Measurements from ENCODE around the gene SDK2.

The SDK2 gene

DNA sequence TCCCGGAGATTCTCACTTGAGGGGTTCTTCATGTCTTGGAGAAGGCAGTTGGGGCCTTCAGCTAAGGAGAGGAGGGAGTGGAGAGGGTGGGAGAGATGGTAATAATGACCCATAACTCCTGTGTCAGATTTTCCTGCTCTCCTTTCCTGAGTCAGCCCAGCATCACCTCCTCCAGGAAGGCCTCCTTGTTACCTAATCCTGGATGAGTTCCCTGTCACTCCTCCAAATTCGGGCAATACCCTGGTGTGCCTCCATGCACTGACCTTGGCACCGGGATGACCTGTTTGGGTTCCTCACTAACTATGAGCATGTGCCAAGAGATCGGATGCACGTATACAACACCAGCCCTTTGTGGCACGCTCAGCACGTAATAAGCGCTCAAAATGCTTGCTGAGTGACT, 38.8 kb downstream of the SDK2 start:
- no peak for DNase-seq

DNA sequence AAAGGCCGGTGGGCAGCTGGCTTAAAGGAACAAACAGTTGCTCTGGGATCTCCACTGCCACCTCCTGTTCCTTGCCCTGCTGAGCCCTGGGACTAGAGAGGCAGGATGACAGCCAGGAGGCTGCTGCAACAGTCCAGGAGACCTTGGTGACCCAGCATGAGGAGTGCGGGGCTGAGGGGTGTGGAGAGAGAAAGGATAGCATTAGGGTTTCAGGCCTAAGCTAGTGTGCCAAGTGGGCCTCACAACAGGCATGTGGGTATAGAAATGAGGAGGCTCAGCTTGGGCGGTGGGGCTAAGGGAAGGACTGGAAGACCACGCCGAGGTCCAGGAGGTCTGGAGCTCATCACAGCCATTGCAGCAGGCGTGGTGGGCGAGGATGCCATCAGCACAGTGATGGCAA, 39.8 kb downstream of the SDK2 start:
- DNase-seq: no peak

GRCh38 chr17:73603971-73604370, 40.3 kb downstream of the SDK2 start:
- DNase-seq: no peak

DNA sequence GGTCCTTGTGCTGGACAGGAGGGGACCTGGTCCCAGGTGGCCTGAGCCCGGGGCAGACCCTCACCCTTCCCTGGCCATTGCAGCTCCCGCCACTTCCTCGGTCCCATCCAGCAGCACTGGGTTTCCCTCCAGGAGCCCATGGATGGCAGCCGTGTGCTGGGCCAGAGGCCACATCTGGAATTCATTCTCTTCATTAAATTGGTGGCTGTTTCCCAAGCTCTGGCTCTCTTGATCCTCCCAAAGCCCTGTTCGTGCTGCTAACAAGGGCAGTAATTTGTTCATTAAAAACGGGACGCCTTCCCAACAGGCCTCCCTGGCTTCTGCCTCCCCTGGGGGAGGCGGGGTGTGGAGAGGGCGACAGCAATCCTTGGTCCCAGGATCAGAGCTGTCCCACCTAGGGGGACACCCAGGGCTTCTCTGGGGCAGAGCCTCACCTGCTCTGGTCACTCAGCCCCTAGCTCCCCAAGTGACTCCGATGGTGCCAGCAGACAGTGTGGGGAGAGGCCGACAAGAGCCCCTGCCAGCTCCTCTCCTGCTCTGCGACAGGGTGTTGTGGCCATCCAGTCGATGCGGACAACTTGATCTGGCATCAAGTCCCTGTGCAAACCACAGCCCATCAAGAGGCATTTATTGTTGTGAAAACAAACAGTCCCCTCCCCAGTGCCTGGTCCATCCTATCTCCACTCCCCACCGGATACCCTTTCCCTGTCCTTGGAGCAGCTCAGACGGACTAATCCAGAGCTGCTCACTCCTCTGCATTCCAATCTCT, 44.0 kb downstream of the SDK2 start:
- no peak for DNase-seq

- no peak for DNase-seq
Observed at GRCh38 chr17:73599599-73599998, 44.6 kb downstream of the SDK2 start.

- DNase-seq: no peak
Observed at GRCh38 chr17:73598212-73598611, 46.0 kb downstream of the SDK2 start.

DNA sequence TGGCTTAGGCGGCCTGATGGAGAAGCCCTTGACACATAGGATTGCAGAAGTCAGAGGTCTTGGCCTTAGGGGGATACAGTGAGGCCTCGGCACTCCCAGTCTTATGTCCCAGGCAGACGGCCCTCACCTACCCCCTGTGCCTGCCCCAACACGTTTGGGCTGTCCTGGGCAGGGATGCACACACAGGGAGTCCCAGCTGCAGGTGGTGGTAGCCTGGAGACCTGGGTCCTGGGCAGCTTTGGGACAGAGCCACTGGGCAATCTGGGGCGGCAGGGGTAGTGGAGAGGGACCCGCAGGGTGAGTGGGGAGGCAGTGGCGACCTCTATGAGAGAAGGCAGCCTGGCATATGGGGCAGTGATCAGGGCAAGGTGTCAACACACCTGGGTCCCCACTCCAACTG, 48.3 kb downstream of the SDK2 start:
- no peak for DNase-seq

DNA sequence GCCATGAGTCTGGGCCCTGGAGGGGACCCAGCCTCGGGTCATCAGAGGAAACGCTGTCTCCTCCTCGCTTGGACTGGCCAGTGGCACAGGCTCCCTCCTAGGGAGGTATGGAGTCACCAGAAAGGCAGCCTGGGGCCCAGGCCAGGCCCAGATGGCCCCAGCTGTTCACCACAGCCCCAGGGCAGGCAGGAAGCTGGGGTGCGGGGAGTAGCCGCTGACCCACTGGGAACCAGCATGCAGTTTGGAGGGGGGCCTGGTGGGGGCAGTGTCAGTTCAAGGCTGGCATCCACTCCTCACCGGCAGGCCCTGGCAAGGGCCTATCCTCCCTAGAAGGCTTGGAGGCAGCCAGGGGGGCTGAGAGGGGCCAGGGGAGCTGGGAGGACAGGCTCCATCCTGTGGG, 48.8 kb downstream of the SDK2 start:
- no peak for DNase-seq

GRCh38 chr17:73595068-73595467, 49.2 kb downstream of the SDK2 start:
- no peak for DNase-seq

DNA sequence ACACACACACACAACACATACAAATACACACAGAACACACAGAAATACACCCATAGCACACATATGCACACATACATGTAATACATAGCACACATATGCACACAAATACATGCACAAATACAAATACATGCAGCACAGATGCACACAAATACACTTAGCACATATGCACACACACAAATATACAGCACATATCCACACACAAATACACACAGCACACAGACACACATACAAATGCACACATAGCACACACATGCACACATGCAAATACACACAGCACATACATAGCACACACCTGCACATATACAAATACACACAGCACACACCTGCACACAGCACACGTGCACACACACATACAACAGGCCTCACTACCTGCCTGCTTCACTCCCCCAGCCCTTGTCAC, 49.6 kb downstream of the SDK2 start:
- no peak for DNase-seq

DNA sequence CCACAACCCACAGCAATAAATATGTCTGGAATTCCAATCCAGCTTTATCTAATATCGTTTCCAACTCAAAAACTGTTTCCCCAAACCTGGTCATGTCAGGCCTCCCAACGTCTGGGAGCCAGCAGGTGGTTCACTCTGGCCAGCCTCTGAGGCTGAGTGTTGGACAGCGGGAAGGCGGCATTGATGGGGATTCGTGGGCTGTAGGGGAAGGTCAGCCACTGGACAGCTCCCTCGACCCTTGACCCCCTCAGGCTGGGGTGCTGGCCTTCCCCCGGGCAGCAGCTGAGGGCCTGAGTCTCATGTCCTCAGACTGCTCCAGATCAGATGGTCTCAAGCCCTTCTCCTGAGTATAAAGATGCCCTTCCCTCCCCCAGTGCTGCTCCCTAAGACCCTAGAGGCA, 50.2 kb downstream of the SDK2 start:
- DNase-seq: no peak

DNA sequence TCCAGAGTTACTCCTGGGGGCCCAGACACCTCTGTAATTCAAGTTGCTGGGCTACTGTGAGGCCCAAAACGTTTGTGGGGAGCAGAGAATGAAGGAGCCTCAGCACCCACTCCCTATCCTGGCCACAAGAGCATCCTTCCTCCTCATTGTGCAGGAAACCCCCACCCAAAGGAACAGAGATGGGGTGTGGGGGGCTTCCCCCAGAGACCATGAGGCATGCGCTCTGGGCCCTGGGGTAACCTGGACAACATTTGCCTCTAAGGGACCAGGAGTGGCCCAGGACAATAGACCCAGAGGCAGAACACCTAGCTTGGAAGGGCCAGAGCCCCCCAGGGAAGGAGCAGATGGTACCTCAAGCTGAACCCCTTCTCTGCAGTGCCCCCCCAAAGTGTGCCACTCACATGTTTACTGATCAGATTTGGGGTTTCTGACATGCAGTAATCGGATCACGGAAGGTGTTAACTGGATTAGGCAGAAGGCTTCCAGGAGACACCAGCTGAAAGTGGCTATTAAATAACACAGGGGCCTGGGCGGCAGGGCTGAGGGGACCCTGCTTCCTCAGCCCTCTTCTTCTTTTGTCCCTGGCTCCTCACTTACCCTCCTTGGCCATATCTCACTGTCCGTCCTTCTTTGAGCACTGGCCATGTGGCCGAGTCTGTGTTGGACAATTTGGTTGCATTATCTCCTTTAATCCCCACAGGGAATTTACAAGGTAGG, 50.8 kb downstream of the SDK2 start:
- DNase-seq: no peak

DNA sequence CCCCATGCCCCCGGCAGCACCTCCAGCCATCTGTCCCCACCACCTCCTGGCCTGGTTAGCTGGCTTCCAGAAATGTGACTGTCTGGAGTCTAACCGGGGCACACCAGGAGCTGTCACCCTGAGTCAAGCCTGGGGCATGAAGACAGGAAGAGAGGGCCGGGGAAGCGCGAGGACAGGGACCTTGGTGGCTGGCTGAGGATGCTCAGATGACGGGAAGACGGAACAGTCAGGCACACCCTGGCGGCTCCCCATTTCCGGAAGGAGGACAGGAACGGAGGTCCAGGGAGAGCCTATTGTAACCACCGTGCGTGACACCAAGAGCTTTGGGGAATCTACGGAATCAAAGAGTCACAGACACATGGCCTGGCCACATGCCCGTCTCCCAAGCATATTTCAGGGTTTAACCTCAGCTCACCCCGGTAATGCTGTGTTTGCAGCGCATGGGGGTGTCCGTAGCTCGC, 51.7 kb downstream of the SDK2 start:
- no peak for DNase-seq

- no peak for DNase-seq
Observed at GRCh38 chr17:73592079-73592415, 52.2 kb downstream of the SDK2 start.

- no peak for DNase-seq
Observed at GRCh38 chr17:73591296-73592078, 52.8 kb downstream of the SDK2 start.

DNA sequence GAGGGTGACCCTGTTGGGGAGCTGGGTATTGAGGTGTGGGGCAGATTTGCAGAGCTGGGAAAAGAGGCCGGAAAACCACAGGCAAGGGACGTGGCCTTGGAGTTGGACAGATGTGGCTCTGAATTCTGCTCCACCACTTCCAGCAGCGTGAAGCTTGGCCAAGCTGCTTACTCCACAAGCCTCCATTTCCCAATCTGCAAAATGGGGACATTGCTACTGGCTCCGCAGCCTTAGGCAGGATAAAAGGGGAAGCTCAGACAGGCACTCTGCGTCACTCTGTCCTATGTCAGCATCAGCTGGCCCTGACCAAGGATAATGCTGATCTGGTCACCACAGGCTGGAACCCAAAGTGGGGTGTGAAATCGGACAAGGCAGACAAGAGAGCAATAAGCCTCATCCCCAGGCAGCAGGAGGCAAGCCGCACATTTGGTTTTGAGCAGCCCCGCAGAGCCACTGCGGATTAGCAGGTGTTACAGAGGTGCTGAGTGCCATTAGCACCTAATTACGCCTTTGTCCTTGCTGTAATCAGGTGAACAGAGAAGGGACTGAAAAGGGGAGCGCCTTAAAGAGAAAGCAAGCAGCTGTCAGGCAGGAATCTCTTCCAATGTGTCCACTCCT, 54.8 kb downstream of the SDK2 start:
- no peak for DNase-seq

- DNase-seq: no peak
Observed at GRCh38 chr17:73588891-73589290, 55.4 kb downstream of the SDK2 start.

DNA sequence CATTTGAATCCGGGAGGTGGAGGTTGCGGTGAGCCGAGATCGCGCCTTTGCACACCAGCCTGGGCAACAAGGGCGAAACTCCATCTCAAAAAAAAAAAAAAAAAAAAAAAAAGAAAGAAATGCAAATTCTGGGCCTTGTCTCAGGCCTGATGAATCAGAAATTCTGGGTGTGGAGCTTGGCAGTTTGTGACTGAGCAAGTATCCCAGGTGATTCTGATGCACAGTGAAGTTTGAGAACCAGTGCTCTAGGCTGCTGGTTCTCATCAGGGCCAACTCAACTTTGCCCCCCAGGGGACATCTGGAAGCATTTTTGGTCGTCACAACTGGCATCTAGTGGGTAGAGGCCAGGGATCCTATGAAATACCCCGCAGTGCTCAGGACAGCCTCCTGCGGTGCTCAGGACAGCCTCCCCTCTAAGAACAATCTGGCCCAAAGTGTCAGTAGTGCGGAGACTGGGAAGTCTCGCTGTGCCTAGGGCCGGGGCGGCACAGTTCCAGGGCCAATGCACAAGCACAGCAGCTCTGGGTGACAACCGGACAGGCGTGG, 55.9 kb downstream of the SDK2 start:
- DNase-seq: no peak

- no peak for DNase-seq
Observed at GRCh38 chr17:73586921-73587602, 57.2 kb downstream of the SDK2 start.

DNA sequence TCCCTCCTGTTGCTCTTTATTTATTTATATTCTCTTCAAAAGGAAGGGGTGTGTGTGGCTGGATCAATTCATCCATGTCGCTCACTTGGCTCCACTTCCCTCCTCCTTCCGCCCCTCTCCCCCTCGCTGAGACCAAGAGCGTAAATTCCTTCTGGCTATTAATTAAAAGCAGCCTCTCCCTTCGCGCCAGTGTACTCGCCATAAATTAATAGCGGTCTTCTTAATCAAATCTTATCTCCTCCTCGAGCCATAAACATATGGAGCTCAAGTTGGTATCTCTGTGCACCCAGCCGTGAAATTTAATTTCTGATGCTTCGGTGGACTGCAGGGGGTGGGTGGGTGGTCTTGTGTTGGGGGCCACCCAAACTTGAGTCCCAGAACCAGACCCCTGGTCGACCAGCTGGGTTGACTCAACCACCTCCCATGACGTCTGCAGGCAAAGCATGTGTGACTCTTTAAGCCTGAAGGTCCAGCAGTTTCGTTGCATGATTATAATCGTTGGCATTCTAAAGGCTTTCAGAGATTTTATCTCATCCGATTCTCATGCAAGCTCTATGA, 57.9 kb downstream of the SDK2 start:
- DNase-seq: peak; percentile 14

GRCh38 chr17:73585583-73585982, 58.7 kb downstream of the SDK2 start:
- DNase-seq: no peak

DNA sequence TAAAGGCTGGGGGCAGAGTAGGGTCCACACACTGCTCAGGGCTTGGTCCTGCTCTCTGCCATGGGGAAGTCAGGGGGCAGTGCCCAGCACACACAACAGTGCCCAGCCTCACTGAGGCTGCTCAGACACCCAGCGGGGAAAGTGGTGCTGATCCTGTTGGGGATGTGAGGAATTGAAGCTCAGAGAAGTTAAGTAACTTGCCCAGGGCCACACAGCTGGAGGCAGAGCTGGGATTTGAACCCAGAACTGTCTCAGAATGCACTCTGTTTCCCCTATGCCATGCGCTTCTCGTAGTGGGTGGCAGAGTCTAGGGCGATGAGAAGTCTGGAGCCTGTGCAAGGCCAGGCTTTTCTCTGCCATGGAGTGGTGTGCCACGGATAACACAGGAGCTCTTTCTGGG, 59.3 kb downstream of the SDK2 start:
- no peak for DNase-seq
